Ecto neural progenitor cell (in vitro differentiated cells): ENCODE data around the gene BUB3.

Experiments
- DNase-seq: peaks from one replicate; pipeline ENCODE4 v3.0.0-alpha.2; 2018; ENCODE audit warnings: low spot score

BUB3 gene

GRCh38 chr10:123203393-123204126 lies 49.4 kb downstream of the BUB3 start:
- DNase-seq, result no peak

GRCh38 chr10:123204127-123204461 lies 49.9 kb downstream of the BUB3 start:
- DNase-seq, result no peak

GRCh38 chr10:123205041-123205440 lies 50.8 kb downstream of the BUB3 start:
- no peak for DNase-seq

- DNase-seq, result no peak
Measured at GRCh38 chr10:123212063-123212462, 57.9 kb downstream of the BUB3 start.

- no peak for DNase-seq
Measured at GRCh38 chr10:123212640-123213039, 58.4 kb downstream of the BUB3 start.

- no peak for DNase-seq
Measured at GRCh38 chr10:123213192-123213591, 59.0 kb downstream of the BUB3 start.
